Body of pancreas (tissue), 4 donors: ENCODE results near the gene SERPINB1.

Experiments used
- POLR2A ChIP-seq, 3 donors: fragments of 450-650 bp; IDR thresholded peaks; one replicate each; pipeline ENCODE4 v1.6.1; 2016; ENCODE audit warnings: antibody characterized with exemption in 3 of 3, mild to moderate bottlenecking in 2 of 3
- TF ChIP-seq, protein P1 (sequence below), 7 experiments: fragments of 450-650 bp in 4 of 7; fragments of 200-600 bp in 3 of 7; sonication (generic) in 3 of 7; IDR thresholded peaks; one replicate each; pipeline ENCODE4 v1.5.1; 2016 to 2019; ENCODE audit warnings: antibody characterized with exemption in 7 of 7

DNA sequence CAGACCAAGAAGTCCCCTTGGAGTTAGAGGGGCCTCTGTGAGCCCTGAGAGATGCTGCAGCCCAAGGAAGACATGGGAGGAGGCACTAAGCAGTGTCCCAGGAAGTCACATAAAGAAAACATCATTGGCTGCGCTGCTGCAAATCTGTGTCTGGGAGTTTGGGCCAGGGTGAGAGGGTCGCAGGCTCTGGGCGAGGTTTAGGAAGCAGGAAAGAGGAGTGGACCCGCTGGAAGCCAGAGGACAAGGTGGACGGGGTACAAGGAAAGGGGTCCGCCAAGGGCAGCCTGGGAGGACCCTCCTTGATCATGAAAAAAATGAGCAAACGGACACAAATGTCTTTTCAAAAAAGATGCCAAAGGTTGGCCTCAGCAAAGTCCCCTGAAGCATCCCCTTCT, 15.5 kb upstream of the SERPINB1 start:
- TF ChIP-seq, protein P1, sequence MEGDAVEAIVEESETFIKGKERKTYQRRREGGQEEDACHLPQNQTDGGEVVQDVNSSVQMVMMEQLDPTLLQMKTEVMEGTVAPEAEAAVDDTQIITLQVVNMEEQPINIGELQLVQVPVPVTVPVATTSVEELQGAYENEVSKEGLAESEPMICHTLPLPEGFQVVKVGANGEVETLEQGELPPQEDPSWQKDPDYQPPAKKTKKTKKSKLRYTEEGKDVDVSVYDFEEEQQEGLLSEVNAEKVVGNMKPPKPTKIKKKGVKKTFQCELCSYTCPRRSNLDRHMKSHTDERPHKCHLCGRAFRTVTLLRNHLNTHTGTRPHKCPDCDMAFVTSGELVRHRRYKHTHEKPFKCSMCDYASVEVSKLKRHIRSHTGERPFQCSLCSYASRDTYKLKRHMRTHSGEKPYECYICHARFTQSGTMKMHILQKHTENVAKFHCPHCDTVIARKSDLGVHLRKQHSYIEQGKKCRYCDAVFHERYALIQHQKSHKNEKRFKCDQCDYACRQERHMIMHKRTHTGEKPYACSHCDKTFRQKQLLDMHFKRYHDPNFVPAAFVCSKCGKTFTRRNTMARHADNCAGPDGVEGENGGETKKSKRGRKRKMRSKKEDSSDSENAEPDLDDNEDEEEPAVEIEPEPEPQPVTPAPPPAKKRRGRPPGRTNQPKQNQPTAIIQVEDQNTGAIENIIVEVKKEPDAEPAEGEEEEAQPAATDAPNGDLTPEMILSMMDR (IDR thresholded peaks at IDR 0.05), result no peak
- TF ChIP-seq POLR2A (IDR thresholded peaks at IDR 0.05), result no peak
